PC-9 (cell line): ENCODE measurements around the gene VSX1.

Source experiments
- CTCF ChIP-seq: fragments of 200-600 bp; sonication (generic); conservative IDR thresholded peaks from 2 replicates; pipeline ENCODE4 v1.6.1; 2017; ENCODE audit warnings: mixed run types, antibody characterized with exemption, mild to moderate bottlenecking, moderate library complexity
- EZH2 ChIP-seq: fragments of 200-600 bp; sonication (generic); IDR thresholded peaks from 2 replicates; pipeline ENCODE4 v1.8.0; 2017; ENCODE audit warnings: antibody characterized with exemption, low read depth

- TF ChIP-seq CTCF (no peak), EZH2 (no peak)
These were observed 5.4 kb upstream of the VSX1 start for GRCh38 chr20:25087186-25087929.
